OCI-LY7 (cell line): Measurements from ENCODE around the gene THYN1. TPM values are rescaled to one million over a fixed set of nuclear protein-coding genes. Genes with fewer than 3 reads are reported as not detected.

ENCODE experiments used
- BruUV-seq: library from RNA; stranded (reverse); fragments of 400-500 nt; replicated peaks from 2 replicates; lab custom pipeline; 2021; lab: Mats Ljungman, UMichigan
- CTCF ChIA-PET: fragments of 300-600 bp; sonication (Branson Sonifier 250); formaldehyde crosslinking; loops from one replicate; lab custom pipeline; 2022; ENCODE audit warnings: antibody characterized with exemption; ENCODE audit not compliant: unreplicated experiment; lab: Charles Lee
- POLR2A ChIA-PET: fragments of 300-600 bp; sonication (Branson Sonifier 250); formaldehyde crosslinking; loops from one replicate; lab custom pipeline; 2022; ENCODE audit warnings: antibody characterized with exemption; lab: Charles Lee
- DNase-seq: peaks from one replicate; pipeline ENCODE4 v3.0.0-alpha.2; 2015; ENCODE audit warnings: low spot score
- H2AFZ ChIP-seq: fragments of 200-600 bp; sonication (generic), shearing (Covaris generic); 2 replicates; pipeline ENCODE4 v1.6.1; 2014; ENCODE audit warnings: mild to moderate bottlenecking, antibody characterized with exemption, low read length, moderate library complexity
- H3K27ac ChIP-seq: fragments of 200-600 bp; sonication (generic); 2 replicates; pipeline ENCODE4 v1.5.1; 2014; ENCODE audit warnings: mixed run types, low read depth, mild to moderate bottlenecking, moderate library complexity, low read length, inconsistent platforms; ENCODE audit not compliant: poor library complexity, severe bottlenecking
- H3K36me3 ChIP-seq: fragments of 200-600 bp; sonication (generic); 2 replicates; pipeline ENCODE4 v1.6.1; 2014; ENCODE audit warnings: mild to moderate bottlenecking, antibody characterized with exemption, low read length, moderate library complexity, mixed read lengths; ENCODE audit not compliant: insufficient read depth
- H3K4me1 ChIP-seq: fragments of 200-600 bp; sonication (generic); 2 replicates; pipeline ENCODE4 v1.5.1; 2014; ENCODE audit warnings: mild to moderate bottlenecking, low read length; ENCODE audit not compliant: insufficient read depth, poor library complexity, severe bottlenecking
- H3K4me2 ChIP-seq: fragments of 200-600 bp; sonication (generic); 2 replicates; pipeline ENCODE4 v1.6.1; 2014; ENCODE audit warnings: mild to moderate bottlenecking, low read length
- H3K4me3 ChIP-seq: fragments of 200-600 bp; sonication (generic); 2 replicates; pipeline ENCODE4 v1.5.1; 2014; ENCODE audit warnings: mild to moderate bottlenecking, low read depth, low read length; ENCODE audit not compliant: poor library complexity, severe bottlenecking
- H3K79me2 ChIP-seq: fragments of 200-600 bp; sonication (generic); 2 replicates; pipeline ENCODE4 v1.6.1; 2016; ENCODE audit warnings: low read depth, mild to moderate bottlenecking, low read length, moderate library complexity, mixed read lengths; ENCODE audit not compliant: insufficient read depth
- H3K9me2 ChIP-seq: fragments of 200-600 bp; sonication (generic); 2 replicates; pipeline ENCODE4 v1.6.1; 2016; ENCODE audit warnings: mild to moderate bottlenecking, low read length, mixed read lengths; ENCODE audit not compliant: insufficient read depth
- H3K9me3 ChIP-seq: fragments of 200-600 bp; sonication (generic); 2 replicates; pipeline ENCODE4 v1.6.1; 2014; ENCODE audit warnings: mild to moderate bottlenecking, mixed run types, low read length, mixed read lengths
- H4K20me1 ChIP-seq: fragments of 200-600 bp; sonication (generic); 2 replicates; pipeline ENCODE4 v1.6.1; 2014; ENCODE audit warnings: mild to moderate bottlenecking, antibody characterized with exemption, low read length, moderate library complexity, mixed read lengths; ENCODE audit not compliant: insufficient read depth
- CTCF ChIP-seq: fragments of 200-600 bp; sonication (generic); conservative IDR thresholded peaks from 2 replicates; pipeline ENCODE4 v1.5.1; 2014; ENCODE audit warnings: mild to moderate bottlenecking, antibody characterized with exemption, low read length, moderate library complexity, mixed read lengths
- EZH2phosphoT487 ChIP-seq: fragments of 200-600 bp; sonication (generic); IDR thresholded peaks from 2 replicates; pipeline ENCODE4 v1.6.1; 2018; ENCODE audit warnings: low read depth, borderline replicate concordance, mild to moderate bottlenecking, mixed run types, antibody characterized with exemption, low read length, moderate library complexity, mixed read lengths
- intact Hi-C: fragments of 100-400 bp; cut with micrococcal nuclease; formaldehyde crosslinking; loops from one replicate; pipeline ENCODE4 v1.10.0; 2022; ENCODE audit not compliant: unreplicated experiment
- total RNA-seq, 2 experiments: library from RNA; depleted of rRNA in 1 of 2; stranded (reverse); fragments of >200 nt in 1 of 2; shearing (Covaris generic) in 1 of 2; gene quantifications; 2 replicates each; pipeline ENCODE4 v1.2.3, GENCODE V29; 2014 to 2022

Gene THYN1
- total RNA-seq, 2 experiments from 2014 or later: 51.6 to 101 TPM

- DNase-seq: no peak
- TF ChIP-seq CTCF (no peak), EZH2phosphoT487 (no peak)
- Histone ChIP-seq H3K4me1 (no peaks in the 10 kb centered on the region), H3K79me2 (peaks cover 10% of the 10 kb centered on the region), H3K4me3 (no peak overlapping the region), H3K9me3 (no peaks in the 10 kb centered on the region), H3K27ac (no peak overlapping the region), H4K20me1 (peaks cover 13% of the 10 kb centered on the region), H3K4me2 (no peak overlapping the region), H3K9me2 (no peaks in the 10 kb centered on the region), H3K36me3 (peaks cover 99% of the 10 kb centered on the region), H2AFZ (no peak overlapping the region)
- intact Hi-C loops: no loop called here
- CTCF ChIA-PET: no interaction called here
- BruUV-seq: TSS peak; percentile 13
- POLR2A ChIA-PET: interaction anchor here (0.9 kb wide), 1 partner anchor 10 kb away, joined by 3 read pairs; no protein-coding TSS in a partner anchor
Observed at GRCh38 chr11:134202661-134203060, 50.5 kb downstream of the THYN1 start.

- peaks cover 97% of the 10 kb centered on the region for H3K36me3 ChIP-seq
- POLR2A ChIA-PET: interaction anchor here (0.7 kb wide), 1 partner anchor 91 kb away, joined by 3 read pairs; no protein-coding TSS in a partner anchor
- H4K20me1 ChIP-seq: peaks cover 9% of the 10 kb centered on the region; the same call in 1 of the 2 replicates
Observed at GRCh38 chr11:134200688-134201087, 52.5 kb downstream of the THYN1 start.

More at GRCh38 chr11:134200688-134201087, 52.5 kb downstream of the THYN1 start:
- no peak for DNase-seq
- H3K9me2 ChIP-seq: no peaks in the 10 kb centered on the region
- no peak overlapping the region for H3K4me3 ChIP-seq
- H3K4me2 ChIP-seq: no peak overlapping the region
- intact Hi-C loops: no loop called here
- no peaks in the 10 kb centered on the region for H3K79me2 ChIP-seq
- no peaks in the 10 kb centered on the region for H3K9me3 ChIP-seq
- no TSS peak for BruUV-seq
- H3K27ac ChIP-seq: no peak overlapping the region
- H3K4me1 ChIP-seq: no peaks in the 10 kb centered on the region
- TF ChIP-seq CTCF (no peak), EZH2phosphoT487 (no peak)
- CTCF ChIA-PET: no interaction called here
- H2AFZ ChIP-seq: no peak overlapping the region
